GM12878 (cell line): ENCODE results near the gene VWA7.

Source experiments
- CEBPB ChIP-seq, 2 experiments: fragments of 150-350 bp in 1 of 2; IDR thresholded peaks; 2 replicates each; pipeline ENCODE4 v1.6.1; 2012 to 2014; ENCODE audit warnings: low read depth in 2 of 2, low read length in 2 of 2, borderline replicate concordance in 1 of 2, inconsistent platforms in 1 of 2
- CREB1 ChIP-seq: IDR thresholded peaks from 2 replicates; pipeline ENCODE4 v1.6.1; 2012; ENCODE audit warnings: low read depth, mild to moderate bottlenecking, inconsistent platforms
- TF ChIP-seq, protein P1 (sequence below), 3 experiments: IDR thresholded peaks in 2 of 3; conservative IDR thresholded peaks in 1 of 3; 2 replicates each; pipeline ENCODE4 v1.5.1; 2011; ENCODE audit warnings: low read depth in 3 of 3, low read length in 3 of 3, mild to moderate bottlenecking in 3 of 3, control low read depth in 2 of 3, moderate library complexity in 2 of 3, inconsistent platforms in 1 of 3, mixed read lengths in 1 of 3; ENCODE audit not compliant: control insufficient read depth in 2 of 3, insufficient read depth in 1 of 3; ENCODE audit errors: extremely low read depth in 1 of 3

DNA sequence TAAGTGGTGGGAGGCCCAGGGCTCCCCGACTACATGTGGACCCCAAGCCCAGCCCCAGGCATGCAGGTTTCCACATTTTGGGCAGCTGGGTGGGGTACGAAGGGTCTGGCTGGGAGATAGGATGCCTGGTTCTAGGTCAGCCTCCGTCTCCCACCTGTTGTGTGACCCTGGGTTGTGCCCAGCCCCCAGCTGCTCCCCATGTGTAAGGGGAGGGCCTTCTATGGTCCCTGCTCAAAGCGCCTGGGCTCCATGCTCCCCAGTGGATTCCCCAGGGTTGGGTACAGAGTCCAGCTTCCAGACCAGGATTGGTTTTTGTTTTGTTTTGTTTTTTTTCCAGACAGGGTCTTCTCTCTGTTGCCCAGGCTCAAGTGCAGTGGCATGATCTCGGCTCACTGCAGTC, 1.1 kb upstream of the VWA7 start:
- TF ChIP-seq, protein P1, sequence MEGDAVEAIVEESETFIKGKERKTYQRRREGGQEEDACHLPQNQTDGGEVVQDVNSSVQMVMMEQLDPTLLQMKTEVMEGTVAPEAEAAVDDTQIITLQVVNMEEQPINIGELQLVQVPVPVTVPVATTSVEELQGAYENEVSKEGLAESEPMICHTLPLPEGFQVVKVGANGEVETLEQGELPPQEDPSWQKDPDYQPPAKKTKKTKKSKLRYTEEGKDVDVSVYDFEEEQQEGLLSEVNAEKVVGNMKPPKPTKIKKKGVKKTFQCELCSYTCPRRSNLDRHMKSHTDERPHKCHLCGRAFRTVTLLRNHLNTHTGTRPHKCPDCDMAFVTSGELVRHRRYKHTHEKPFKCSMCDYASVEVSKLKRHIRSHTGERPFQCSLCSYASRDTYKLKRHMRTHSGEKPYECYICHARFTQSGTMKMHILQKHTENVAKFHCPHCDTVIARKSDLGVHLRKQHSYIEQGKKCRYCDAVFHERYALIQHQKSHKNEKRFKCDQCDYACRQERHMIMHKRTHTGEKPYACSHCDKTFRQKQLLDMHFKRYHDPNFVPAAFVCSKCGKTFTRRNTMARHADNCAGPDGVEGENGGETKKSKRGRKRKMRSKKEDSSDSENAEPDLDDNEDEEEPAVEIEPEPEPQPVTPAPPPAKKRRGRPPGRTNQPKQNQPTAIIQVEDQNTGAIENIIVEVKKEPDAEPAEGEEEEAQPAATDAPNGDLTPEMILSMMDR (IDR thresholded peaks at IDR 0.05 in 2 of 3, conservative IDR thresholded peaks at IDR 0.05 in 1 of 3; ENCODE audit: control insufficient read depth in 2 of 3, extremely low read depth in 1 of 3, insufficient read depth in 1 of 3, low read depth in 3 of 3, low read length in 3 of 3), result no peak
- TF ChIP-seq CREB1 (no peak), CEBPB (IDR thresholded peaks at IDR 0.05; ENCODE audit: borderline replicate concordance in 1 of 2, low read depth in 2 of 2, low read length in 2 of 2) (no peak)
